Measurements from ENCODE around the gene UTP25.

GRCh38 chr1:209858561-209859103 lies 30.9 kb downstream of the UTP25 start:
- TF ChIP-seq CTCF (IDR thresholded peaks at IDR 0.05) (no peak), POLR2A (IDR thresholded peaks at IDR 0.05) (no peak)
